Effector CD4-positive, alpha-beta T cell (primary cell): ENCODE results near the gene NTN5.
"Not testable (repeated sequence)": the region's sequence is repeated elsewhere in the genome, so short reads cannot be mapped to it uniquely, and the experiment has no call there.

Experiments used
- DNase-seq: peaks from one replicate; pipeline ENCODE4 v3.0.0-alpha.2; 2020

The NTN5 gene

GRCh38 chr19:48669903-48670668 is 2.7 kb downstream of the NTN5 start:
- DNase-seq = no peak

DNA sequence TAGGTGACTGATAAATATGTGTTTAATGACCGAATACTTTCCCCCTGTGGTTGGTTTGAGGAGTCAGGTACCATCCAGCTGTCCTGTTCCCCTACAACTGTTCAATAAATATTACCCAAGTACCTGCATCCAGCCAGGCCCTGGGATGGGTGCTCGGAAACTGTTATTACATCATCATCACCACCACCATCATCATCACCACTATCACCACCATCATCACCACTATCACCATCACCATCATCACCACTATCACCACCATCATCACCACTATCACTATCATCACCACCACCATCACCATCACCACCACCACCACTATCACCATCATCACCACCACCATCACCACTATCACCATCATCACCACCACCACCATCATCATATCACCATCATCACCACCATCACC is 4.1 kb downstream of the NTN5 start:
- no peak for DNase-seq

- DNase-seq = no peak
These were observed 4.5 kb downstream of the NTN5 start for GRCh38 chr19:48668332-48668731.

DNA sequence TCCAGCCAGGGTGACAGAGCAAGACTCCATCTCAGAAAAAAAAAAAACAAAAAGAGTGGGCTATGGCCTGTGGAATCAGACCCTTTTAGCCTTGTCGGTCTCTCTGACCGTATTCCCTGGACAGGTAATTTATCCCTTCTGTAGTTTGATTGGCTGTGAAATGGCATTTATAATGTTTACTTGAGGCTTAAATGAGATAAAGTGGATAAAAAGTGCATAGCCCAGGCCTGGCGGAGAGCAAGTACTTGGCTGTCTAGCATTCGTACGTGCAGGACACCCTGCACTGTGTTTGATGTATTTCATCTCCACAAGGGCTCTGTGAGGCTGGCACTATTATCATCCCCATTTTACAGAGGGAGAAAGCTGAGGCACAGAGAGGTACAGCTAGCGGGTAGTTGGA is 7.0 kb downstream of the NTN5 start:
- no peak for DNase-seq

DNA sequence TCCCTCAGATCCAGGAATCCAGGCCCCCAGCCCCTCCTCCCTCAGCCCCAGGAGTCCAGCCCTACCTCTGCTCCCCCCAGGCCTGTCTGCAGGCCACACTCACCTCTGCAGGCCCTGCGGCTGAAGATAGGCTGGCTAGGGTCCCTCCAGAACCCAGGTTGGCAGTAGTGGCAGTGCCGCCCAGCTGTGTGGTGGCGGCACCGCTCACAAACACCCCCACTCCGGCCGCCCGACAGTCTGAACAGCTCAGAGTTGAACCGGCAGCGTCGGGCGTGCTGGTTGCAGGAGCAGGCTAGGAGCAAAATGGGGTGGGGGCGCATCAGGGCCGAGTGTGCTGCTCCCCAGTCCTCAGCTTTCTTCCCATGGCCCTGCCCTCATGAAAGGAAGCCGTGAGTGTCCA is 8.3 kb downstream of the NTN5 start:
- no peak for DNase-seq

DNA sequence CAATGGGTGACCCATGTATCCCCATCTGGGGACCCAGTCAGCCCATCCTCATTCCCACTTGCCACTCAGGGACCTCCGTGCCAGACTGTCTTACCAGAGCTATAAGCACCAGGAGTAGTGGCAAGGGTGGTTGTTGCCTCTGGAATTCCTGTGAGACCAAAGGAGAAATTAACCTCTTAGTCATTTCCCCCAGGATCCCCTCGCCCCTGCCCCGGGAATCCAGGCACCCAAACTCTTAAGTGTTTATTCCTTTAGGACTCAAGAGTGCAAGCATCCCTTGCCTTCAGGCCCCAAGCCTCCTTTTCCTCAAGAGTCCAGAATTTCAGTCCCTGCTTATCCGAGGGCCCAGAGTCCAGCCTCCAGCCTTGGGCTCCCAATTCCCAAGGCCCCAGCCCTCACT is 9.2 kb downstream of the NTN5 start:
- DNase-seq = no peak

DNA sequence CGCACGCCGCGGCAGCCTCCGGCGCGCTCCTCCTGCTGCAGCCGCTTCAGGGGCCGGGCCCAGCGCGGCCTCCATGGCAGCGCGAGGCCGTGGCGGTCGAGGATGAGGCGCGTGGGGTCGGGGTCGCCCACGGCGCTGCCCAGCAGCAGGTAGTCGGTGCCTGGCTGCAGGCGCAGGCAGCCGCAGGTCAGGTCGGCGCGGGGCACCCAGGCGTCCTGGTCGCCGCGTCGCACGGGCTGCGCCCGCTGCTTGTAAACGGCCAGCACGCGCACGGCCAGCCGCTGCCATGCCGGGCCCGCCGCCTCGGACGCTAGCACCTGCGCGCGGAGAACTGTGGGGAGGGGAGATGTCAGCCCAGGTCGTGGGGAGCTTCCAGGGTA is 11.1 kb downstream of the NTN5 start:
- DNase-seq = no peak

GRCh38 chr19:48660852-48661710 is 11.7 kb downstream of the NTN5 start:
- peak; percentile 66 for DNase-seq

DNA sequence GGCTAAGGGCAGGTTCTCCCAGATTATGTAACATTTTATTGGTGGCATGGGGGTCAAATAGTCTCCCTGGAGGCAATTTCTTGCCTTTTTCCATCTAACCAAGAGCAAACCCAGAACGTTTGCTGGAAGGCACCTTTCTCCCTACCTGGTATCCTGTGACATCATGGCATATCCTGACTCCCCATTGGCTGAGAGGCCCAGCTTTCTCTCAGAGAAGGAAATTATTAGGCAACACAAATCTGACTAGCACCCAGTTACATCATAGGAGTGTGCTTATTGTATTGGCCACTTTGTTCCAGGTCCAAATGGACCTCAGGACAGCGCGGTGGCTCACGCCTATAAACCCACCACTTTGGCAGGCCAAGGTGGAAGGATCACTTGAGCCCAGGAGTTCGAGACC is 13.0 kb downstream of the NTN5 start:
- no peak for DNase-seq

GRCh38 chr19:48658483-48658882 is 14.3 kb downstream of the NTN5 start:
- no peak for DNase-seq

DNA sequence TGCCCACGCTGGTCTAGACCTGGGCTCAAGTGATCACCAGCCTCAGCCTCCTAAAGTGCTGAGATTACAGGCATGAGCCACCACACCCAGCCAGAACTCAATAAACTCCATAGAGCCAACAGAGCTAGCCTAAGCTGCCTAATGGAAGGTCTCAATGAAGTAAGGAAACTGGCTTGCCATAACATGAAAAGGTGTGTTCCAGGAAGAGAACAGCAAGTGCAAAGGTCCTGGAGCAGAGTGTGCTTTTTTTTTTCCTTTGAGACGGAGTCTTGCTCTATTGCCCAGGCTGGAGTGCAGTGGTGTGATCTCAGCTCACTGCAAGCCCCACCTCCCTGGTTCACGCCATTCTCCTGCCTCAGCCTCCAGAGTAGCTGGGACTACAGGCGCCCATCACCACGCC is 15.0 kb downstream of the NTN5 start:
- DNase-seq = not testable (repeated sequence)

DNA sequence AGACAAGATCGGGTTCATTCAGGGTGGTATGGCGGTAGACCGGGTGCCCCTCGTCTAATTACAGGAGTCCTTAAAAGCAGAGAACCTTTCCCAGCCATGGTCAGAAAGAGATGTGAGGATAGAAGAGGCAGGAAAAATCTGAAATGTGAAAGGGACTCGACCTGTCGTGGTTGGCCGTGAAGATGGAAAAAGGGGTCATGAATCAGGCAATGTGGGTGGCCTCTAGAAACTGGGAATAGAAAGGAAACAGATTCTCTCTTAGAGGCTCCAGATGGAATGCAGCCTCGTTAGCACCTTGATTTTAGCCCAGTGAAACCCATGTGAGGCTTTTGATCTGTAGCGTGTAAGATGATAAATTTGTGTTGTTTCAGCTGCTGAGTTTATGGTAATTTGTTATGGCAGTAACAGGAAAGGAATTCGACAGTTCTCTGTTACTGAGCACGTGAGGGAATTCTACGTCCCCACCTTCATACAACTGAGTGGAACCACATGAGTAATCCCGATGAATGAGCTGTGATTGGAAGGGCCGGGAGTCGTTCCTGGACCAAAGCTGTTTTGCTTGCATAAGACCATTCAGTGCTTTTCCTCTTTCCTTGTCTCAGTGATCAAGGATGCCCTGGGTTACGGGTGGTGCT is 15.9 kb downstream of the NTN5 start:
- no peak for DNase-seq

GRCh38 chr19:48654299-48655059 is 18.3 kb downstream of the NTN5 start:
- DNase-seq = no peak

DNA sequence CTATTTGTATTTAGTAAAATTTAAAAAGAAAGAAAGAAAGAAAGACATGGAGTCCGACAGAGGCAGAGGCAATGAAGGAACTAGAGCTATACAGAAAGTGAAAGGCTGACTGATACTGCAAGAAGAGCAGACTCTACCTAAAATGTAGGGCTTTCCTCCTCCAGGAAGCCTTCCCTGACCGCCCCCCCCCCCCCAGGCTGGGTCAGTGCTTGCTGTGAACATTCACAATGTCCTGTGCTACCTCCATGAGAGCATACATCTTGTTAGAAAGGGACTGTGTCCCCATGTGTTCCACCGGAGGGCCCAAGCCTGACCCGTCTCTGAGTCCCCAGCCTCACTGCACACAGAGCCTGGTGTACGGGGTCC is 21.2 kb downstream of the NTN5 start:
- DNase-seq = no peak

DNA sequence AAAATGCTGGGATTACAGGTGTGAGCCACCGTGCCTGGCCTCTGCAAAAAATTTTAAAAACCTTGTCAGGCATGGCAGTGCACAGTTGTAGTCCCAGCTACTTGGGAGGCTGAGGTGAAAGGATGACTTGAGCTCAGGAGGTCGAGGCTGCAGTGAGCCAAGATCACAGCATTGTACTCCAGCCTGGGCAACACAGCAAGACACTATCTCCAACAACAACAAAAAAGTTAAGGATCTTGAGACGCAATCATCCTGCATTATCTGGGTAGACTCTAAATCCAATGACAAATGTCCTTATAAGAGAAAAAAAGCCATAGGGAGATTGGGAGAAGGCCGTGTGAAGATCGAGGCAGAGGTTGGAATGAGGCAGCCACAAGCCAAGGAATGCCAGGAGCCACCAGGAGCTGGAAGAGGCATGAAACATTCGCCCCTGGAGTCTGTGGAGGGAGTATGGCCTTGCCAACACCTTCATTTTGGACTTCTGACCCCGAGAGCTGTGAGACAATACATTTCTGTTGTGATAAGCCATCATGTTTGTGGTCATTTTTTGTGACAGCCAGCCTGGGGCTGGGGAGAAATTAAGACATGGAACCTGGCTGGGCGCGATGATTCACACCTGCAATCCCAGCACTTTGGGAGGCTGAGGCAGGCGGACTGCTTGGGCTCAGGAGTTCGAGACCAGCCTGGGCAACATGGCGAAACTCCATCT is 21.7 kb downstream of the NTN5 start:
- DNase-seq = no peak

DNA sequence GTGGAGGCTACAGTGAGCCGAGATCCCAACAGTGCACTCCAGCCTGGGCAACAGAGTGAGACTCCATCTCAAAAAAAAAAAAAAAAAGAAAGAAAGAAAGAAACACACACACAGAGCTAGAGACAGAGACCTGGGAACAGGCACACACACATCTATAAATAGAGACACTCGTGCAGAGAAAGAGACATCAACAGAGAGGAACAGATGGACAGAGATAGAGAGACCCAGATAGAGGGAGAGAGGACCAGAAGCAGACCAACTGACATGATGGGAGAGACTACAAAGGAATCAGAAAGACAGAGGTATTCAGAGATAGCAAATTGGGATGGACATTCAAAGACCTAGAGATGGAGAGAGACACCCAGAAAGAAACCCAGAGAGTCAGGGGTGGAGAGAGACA is 24.7 kb downstream of the NTN5 start:
- no peak for DNase-seq

DNA sequence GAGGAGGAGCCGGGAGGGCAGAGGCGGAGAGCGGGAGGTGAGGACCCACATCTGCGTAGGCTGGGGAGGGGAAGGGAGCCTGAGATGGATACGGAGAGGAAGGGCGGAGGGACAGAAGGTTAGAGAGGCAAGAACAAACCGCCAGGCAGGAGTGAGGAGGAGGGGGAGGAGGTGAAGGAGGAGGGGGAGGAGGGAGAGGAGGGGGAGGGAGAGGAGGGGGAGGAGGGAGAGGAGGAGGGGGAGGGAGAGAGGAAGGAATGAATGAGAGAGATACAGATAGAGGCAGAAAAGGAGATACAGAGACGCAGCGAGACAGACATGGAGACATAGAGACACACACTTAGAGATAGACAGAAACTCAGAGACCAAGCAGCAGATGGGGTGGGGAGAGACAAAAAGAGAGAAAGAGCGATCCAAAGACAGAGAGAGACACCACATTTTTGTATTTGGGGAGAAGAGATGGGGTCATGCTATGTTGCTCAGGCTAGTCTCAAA is 26.0 kb downstream of the NTN5 start:
- no peak for DNase-seq

- DNase-seq = peak; percentile 90
These were observed 26.7 kb downstream of the NTN5 start, which contains the start of gene CA11 for GRCh38 chr19:48646001-48646721. Gene CA11, minus strand, starts transcription at chr19:48646187. Its CDS starts 555 bp downstream, at chr19:48645632.

- DNase-seq = no peak
These were observed 27.2 kb downstream of the NTN5 start for GRCh38 chr19:48645620-48646000.

DNA sequence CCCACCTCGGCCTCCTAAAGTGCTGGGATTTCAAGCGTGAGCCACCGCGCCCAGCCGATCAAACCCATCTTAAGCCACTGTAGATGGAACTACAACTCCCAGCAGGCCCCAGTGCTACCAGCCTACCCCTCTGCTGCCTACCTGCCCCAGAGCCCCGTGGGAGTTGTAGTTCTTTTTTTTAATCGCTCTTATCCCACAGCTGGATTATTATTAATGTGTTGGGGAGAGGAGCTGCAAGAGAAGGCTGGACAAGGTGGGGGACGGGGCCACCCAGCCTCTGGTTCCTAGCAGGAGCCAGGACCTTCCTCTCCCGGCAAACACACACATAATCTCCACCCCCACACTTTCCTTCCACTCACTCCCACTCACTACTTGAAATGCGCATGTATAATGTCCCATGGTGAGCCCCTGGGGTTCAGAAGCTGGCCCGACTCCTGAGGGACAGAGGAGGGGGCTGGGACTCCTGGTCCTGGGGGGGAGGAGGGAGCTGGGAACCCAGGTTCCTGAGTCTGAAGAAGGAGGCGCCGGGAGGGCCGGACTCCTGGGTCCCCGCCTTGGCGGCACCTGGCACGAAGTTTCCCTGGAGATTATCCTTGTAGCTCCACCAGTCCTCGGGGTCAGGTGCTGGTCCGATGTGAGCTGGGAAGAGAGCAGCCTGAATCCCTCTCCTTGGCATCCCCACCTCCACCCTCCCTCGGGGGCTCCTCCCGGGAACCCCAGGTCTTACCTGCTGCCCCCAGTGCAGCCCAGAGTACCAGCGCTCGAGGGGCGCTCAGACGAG is 27.8 kb downstream of the NTN5 start:
- peak; percentile 75 for DNase-seq

DNA sequence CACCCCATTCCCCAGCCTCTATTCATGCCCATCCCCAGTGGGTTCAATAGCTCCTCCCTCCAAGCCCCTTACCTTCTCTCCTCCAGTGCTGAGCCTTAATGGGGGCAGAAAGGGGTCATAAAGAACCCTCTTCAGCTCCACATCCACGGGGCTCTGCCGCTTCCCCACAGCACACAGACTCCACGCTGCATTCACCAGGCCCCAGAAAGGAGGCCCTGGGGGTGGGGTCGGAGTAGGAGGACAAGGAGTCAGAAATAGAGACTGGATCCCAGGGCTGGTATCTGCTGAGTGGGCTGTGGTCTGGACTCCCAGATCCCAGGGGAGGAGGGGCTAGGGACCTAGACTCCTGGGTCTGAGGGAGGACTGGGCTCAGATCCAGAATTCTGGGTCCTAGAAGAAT is 28.5 kb downstream of the NTN5 start:
- no peak for DNase-seq
